NCI-H2081 treated with DMSO at 0.1 percent for 48 hours (cell line): ENCODE results near the gene SPOCK2.

ENCODE experiments used
- DNase-seq: peaks from one replicate; lab custom pipeline; 2025; lab: John Stamatoyannopoulos, UW

SPOCK2 gene

GRCh38 chr10:72087392-72087968, 871 bp downstream of the SPOCK2 start:
- no peak for DNase-seq

DNA sequence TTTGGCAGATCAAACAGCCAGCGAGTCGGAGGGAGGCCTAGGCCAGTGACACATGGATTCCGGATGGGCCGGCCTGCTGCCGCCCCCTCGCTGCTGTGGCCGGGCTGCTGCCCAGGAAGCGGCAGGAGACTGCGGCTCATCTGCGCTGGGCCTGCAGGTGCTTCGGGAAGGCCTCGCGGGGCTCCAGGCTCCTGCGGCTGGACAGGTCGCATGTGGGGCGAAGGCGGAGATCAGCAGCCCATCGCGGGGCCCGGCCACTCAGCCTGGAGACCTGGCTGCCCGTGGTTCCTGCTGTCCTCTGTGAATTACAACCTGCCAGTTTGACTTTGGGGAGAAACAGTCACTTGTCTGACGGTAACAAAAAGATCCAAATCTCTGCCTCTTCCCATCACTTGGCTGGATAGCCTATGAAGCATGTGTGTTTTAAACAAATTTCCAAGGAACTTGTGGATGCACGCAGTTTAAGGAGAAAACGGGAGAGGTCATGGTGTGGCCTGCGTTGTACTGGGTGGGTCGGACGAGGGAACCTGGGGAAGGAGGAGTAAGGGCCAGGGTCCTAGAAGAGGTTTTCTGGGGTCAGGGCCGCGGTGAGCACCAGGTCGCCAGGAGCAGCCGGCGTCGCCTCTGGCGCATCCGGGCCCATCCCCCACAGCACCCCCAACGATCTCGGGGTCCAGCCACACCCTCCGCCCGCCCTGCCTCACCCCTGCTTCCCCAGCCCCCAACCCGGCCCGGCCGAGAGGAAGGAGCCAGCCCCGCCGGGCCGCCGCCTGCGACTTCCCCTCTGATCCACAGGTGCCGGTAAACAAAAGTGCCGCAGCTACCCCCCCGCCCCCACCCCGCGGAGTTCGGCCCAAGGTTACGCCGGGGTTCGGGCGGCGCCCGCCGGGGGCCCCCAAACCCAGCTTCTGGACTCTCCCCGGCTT, 1.6 kb downstream of the SPOCK2 start:
- DNase-seq, result no peak

DNA sequence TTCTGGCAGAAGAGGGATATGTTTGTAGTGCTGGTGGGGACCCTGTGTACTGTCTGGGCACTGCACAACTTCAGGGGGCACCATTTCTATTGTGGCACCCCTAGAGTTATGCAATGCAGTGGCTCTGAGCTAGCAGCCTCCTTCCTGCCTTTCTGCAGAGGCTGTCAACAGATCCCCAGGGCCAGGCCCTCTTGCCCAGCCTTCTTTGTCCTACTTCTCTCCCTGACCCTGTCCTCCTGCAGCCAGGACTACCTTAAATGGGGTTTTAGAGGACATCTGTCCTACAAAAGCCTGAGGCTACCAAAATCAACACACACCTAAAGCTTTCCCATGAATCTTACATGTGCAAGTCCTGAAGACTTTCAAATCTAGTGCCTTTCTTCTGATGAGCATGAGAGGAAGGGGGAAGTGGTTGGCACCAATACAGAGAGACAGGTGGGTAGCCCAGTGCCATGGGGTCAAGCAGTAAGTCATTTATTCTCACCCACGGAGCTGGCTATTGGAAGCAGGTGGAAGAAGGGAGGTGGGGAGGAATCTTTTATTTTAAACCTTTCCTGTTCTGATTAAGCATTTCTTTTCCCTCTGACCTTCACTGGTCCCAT, 2.4 kb downstream of the SPOCK2 start:
- no peak for DNase-seq

DNA sequence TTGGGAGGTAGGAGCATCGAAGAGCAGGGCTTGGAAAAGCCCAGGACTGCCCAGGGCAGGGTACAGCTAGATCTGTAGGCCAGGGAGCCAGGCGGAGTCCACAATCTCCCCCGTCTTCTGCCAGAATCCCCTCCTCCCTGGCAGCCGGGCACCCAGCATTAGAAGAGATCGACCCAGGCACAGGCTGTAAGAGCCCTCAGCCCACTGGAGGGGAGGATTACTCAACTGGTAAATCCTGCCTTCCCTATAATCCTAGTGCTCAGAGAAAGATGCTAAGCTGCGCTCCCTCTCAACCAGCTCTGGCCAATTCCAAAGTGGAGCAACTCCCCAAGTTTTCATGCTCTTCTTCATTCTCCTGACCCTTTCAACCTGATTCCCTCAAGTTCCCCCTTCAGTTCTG, 3.2 kb downstream of the SPOCK2 start:
- no peak for DNase-seq

- DNase-seq, result no peak
These were observed 4.4 kb downstream of the SPOCK2 start for GRCh38 chr10:72083790-72084459.

GRCh38 chr10:72082856-72083789, 5.2 kb downstream of the SPOCK2 start:
- DNase-seq, result no peak

GRCh38 chr10:72081772-72082590, 6.4 kb downstream of the SPOCK2 start:
- no peak for DNase-seq

DNA sequence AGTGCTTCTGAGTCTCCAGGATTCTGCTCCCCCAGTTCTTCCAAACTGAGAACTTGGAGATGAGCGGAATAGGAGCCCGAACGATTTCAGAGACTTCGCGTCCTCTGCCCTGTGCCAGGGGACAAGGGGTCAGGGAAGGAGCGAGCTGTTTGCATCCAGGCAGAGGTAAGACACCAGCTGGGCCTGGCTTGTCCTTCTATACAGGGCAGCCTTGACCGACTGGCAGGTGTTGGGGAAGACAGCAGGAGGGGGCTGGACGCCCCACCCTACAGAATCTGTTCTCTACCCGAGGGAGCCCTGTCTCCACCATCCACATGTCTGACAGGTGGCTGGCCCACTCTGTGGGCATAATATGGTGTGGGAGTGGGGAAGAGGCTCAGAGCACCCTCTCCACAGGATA, 7.1 kb downstream of the SPOCK2 start:
- no peak for DNase-seq

DNA sequence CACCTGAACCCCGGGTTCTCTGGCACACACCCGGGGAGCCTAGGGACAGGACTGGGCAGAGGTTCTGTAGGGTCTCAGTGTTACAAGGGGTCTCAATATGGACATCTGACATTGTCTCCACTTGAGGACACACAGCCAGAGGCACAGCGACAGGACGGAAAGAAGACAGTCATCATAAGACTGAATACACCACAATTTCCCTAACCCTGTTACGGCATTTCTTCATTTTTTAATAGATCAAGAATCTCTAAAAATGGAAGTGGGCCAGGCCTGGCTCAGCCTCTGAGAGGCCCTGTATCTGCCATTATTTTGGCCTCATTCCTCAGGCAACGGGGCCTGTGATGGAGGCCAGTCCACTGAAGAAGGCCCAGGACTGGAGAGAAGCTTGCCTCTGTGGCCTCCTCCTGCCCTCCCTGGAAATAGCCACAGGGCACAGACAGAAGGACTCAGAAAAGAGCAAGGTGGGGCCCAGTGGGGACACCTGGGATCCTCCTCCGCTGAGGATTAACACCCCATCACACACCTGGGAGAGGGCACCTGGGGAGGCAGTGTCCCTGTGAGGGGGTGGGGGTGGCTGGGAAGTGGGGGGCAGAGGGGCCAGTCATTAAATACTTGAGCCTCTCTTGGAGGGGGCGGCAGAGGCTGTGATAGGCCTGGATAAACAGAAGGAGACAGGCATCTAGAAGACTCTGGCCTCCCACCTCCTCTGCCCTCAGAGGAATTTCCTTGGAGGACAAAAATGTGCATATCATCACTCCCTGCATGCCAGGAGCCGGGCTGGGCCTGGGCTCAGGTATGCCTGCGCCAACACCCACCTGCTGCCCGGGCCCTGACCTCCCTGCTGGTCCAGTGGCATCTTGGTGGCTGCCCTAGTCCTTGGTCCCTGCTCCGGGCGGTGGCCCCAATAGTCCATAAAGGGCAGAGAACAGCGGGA, 8.0 kb downstream of the SPOCK2 start:
- no peak for DNase-seq

GRCh38 chr10:72079356-72079755, 9.0 kb downstream of the SPOCK2 start:
- DNase-seq, result peak; percentile 43

DNA sequence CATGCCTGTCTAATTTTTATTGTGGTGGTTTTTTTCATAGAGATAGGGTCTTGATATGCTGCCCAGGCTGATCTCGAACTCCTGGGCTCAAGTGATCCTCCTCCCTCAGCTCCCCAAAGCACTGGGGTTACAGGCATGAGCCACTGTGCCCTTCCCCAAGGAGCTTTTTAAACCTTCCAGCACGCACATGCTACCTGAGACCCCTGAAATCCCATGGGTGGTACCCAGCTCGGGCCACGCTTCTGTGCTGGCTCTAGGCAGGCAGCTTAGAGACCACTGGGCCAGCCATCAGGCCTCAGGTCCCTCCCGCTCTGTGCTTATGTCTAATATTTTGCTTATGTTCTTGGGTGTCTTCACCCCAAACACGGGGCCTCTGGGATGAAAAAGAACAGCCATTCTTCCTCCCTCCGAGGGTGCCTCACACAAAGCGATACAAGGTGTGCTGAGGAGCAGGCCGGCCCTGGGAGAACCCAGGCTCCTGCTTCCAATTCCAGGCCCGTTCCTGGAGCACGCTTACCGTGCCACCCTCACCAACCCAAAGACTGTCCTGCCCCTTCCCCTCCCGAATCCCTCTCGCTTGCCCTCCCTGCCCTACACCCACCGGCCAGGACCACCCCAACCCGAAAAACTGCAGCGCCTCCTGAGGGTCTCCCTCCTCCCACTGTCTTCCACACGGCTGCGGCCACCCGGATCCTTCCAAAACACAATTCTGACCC, 10.9 kb downstream of the SPOCK2 start:
- no peak for DNase-seq

- no peak for DNase-seq
These were observed 11.6 kb downstream of the SPOCK2 start for GRCh38 chr10:72076756-72077155.

- no peak for DNase-seq
These were observed 12.8 kb downstream of the SPOCK2 start for GRCh38 chr10:72075376-72076115.

DNA sequence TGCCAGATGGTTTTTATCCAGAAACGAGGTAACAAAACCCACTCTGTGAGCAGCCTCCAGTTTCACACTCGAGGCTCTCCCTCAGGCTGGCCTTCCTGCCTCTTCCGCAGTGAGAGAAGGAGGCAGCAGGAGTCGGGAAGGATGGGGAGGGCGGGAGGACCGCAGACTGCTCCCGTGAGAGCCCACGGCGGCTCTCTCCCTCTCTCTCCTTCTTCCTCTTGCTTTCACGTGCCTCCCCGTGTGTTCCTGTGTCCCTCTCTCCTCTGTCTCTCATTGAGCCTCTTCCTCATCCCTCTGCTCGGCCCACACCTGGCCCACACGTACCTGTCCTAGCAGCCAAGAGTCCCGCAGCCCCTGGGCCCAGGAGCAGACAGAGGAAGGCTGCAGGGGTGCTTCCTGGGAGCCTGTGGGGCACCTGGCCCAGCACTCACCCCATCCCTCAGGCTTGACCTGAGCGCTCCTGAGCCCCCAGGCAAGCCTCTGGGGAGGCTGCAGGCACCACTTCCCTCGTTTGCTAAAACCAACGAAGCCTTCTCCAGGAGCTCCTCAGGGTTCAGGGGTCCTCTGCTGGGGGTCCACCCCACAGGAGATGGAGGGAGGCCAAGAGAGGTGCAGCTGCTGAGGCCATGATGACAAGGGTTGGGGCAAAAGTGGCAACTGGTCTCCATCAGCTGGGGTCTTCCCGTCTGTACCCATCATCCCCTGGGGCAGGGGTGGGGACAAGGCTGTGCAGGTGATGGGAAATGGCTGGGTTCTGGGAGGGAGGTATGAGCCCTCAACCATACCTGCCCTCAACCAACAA, 13.6 kb downstream of the SPOCK2 start:
- no peak for DNase-seq

- DNase-seq, result no peak
These were observed 14.4 kb downstream of the SPOCK2 start for GRCh38 chr10:72073708-72074573.

DNA sequence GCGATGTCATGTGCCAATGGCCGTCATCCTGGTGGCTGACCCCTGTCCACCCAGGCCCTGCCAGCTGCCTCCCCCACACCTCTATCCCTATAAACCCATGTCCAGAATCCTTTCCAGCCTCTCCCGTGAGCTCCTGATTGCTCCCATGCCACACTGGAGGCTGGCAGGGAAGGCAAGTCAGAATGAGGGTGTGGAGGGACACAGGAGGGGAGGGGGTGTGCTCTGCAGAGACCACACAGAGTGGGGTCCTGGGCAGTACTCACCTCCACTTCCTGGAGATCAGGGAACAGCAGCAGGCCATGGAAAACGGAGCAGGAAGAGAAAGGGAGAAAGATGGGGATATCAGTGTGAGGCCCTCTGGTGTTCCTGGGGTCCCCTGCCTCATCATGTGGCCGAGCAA, 15.7 kb downstream of the SPOCK2 start:
- no peak for DNase-seq
